Amniotic stem cell (primary cell): Measurements from ENCODE around the gene NACC1.

ENCODE experiments used
- DNase-seq: peaks from one replicate; lab custom pipeline; 2025; lab: John Stamatoyannopoulos, UW

The NACC1 gene

DNA sequence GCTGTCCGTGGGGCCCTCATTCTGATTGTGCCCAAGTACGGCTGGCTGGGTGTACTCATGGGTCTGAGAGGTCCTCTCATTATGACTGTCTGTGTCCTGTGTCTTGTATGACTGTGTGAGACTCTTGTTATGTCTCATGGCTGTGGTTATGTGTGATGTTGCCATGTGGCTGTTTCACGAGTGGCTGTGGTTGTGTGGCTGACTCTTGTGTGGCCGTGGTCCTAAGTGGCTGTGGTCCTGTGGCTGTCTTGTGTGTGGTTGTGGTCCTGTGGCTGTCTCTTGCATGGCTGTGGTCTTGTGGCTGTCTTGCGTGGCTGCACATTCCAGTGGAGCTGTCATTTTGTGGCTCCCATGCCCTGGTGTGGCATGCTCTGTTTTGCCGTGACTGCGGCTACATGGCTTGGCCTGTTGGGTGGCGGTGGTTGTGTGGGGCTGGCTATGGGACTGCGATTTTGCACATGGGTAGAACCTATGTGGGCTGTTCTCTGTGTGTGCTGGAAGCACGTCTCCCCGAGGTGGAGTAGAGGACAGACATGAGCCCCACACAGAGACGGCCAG is 18.0 kb upstream of the NACC1 start:
- no peak for DNase-seq

- no peak for DNase-seq
Measured at GRCh38 chr19:13100841-13101589, 17.0 kb upstream of the NACC1 start.

GRCh38 chr19:13101590-13102415 is 16.3 kb upstream of the NACC1 start:
- no peak for DNase-seq

GRCh38 chr19:13102416-13102665 is 15.7 kb upstream of the NACC1 start:
- no peak for DNase-seq

GRCh38 chr19:13102666-13103580 is 15.1 kb upstream of the NACC1 start, which contains the start of gene LYL1:
LYL1 (minus strand) TSS chr19:13102858; CDS start chr19:13101171, 1,687 bp downstream.
- no peak for DNase-seq

DNA sequence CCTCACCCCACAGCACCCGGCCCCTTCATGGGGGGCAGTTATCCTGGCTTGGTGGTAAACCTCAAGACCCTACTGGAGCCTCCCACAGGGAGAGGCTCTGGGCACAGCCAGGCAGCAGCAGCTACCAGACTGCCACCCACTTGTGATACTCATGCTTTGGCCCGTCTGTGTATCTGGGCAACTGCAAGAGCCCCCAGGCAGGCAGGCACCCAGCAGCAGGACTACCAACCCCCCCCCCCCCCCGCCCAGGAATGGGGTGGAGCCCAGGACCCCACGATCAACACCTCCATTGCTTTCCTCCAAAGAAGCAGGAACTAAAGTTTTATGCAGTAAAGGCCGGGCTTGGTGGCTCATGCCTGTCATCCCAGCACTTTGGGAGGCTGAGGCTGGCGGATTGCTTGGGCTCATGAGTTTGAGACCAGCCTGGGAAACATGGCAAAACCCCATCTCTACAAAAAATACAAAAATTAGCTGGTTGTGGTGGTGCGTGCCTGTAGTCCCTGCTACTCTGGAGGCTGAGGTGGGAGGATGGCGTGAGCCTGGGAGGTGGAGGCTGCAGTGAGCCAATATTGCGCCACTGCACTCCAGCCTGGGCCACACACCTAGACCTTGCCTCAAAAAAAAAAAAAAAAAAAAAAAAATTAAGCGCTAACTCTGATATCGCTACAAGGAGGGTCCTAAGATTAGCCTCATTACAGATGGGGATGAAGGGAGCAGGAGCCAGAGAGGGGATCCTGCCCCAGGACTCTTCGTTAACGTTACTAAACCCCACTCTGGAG is 14.3 kb upstream of the NACC1 start:
- DNase-seq, result no peak

- DNase-seq, result no peak
Measured at GRCh38 chr19:13104360-13104847, 13.7 kb upstream of the NACC1 start.

GRCh38 chr19:13104848-13105711 is 13.0 kb upstream of the NACC1 start:
- DNase-seq, result no peak

- no peak for DNase-seq
Measured at GRCh38 chr19:13109361-13110098, 8.5 kb upstream of the NACC1 start.

DNA sequence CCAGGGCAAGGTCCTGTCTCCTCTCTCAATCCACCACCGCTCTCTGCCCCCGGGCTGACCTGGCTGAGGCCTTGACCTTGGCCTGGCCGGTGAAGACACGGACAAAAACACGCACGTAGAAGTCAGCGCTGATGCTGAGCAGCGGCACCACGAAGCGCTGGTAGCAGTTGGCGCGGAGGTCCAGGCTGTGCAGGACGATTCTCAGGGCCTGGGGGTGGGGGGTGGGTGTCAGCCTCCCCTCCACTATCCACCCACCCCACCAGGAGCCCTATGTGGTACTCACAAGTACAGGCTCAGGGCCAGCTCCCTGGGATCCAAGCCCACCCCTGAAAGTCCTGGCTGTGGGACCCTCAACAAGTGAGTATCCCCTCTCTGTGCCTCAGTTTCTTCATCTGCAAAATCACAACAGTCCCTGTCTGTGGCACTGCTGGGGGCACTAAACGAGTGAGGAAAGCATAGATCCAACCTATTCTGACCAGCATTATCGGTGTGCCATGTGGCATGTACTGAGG is 7.9 kb upstream of the NACC1 start:
- DNase-seq, result no peak

- no peak for DNase-seq
Measured at GRCh38 chr19:13112555-13112954, 5.5 kb upstream of the NACC1 start.

DNA sequence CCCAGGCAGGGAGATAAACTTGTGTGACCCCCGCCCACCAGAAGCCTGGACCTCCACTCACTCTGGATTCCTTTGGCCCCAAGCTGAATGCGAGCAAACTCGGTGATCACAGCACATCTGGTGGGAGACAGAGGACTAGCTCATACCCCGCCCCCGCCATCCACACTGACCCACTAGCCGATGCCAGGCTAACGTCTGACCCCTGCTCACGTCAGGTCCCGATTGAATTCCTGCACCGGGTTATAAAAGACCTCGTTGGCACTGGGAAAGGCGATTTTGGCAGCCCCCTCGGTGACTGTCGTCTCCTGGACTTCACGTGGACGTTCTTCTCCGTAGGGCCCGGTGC is 2.2 kb upstream of the NACC1 start:
- no peak for DNase-seq

DNA sequence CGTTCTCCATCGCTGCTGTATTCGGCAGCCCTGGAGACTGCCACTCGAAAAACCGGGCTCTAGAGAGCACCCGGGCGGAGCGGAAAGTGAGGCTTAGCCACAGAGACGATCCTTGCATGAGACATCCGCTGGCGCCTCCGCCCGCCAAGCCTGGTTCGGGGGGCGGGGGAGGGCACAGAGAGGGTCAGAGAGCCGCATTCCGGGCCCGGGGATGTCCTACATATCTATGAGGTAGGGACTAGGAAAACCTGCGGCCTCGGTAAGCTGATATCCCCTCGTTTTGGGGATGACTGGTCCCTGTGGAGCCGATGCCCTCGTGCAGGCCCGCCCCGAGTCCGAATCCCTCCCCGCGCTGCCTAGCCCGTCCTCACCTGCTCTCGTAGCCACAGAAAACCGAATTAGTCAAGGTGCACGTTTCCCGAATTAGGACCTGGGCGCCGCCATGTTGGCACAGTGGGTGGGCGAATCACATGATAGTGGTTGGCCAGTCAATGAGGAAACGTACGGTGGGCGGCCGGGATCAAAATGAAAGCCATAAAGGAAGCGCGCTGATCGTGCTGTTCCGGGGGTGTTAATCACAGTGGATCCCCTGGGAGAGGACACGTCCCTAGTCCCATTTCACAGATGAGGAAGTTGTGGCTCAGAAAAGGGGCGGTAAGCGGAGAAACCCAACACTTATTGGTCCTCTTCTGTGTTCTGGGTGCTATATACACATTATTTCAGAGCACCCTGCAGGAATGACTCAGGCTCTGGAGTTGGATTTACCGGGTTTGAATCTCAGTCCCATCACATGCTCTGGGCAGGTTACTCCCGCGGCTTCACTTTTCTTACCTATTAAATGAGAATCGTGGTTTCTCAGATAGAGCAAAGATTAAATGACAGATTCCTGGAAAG is 1.5 kb upstream of the NACC1 start, which contains the start of gene TRMT1:
Gene TRMT1 (minus strand): TSS at position 459 of the 894 bp plus-strand sequence. CDS start 341 bp downstream, at position 118.
- DNase-seq, result peak; percentile 93

DNA sequence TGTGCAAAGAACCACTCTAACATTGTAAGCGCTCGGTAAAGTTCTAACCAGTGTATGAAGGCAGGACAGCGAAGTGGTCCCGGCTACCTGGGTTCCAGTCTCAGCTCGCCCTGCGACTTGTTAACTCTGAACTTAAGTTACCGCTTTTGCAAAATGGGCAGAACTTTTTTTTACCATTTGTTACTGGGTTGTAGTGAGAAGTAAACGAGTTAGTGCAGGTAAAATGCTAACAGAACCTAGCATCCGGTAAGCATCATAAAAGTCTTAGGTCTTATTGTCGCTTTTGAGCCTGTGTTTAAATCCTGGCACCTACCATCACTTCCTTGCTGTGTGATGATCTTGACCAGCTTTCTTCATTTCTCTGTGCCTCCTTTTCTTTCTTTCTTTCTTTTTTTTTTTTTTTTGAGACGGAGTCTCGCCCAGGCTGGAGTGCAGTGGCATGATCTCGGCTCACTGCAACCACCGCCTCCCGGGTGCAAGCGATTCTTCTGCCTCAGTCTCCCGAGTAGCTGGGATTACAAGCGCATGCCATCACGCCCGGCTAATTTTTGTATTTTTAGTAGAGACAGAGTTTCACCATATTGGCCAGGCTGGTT is 790 bp upstream of the NACC1 start:
- no peak for DNase-seq

DNA sequence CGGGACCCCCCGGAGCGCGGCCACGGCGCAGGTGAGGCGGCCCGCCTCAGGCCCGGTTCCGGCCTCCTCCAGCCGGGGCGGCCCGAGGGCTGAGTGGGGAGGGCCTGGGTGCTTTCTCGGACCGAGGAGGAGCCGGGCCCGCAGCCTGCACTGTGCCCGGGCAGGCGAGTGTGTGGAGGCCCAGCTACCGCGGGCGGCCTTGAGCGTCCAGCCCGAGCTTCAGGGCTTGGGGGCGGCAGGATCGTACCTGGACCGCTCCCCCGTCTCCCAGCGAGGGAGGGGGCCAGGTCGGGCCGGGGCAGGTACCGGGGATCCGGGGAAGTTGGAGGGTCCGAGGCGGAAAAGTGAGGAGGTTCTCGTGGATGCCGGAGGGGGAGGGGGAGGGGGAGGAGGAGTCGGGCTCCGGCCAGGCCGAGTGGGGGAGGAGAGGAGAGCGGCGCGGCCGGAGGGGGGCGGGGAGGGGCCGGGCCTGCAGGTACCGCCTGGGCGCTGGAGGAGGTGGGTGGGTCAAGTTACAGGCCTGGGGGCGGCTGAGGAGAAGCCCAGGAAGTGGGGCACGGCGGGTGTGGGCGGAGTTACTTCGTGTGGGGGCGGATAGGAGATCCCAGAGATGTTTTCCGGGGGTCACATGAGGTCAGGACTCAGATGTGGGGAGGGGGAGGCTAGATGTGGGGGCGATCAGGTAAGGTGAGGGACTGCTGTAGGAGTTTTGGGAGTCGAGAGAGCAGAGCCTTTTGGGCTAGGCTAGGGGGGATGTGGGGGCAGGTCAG is 545 bp downstream of the NACC1 start:
- no peak for DNase-seq

GRCh38 chr19:13119627-13120026 is 1.6 kb downstream of the NACC1 start:
- no peak for DNase-seq

GRCh38 chr19:13120031-13120430 is 2.0 kb downstream of the NACC1 start:
- no peak for DNase-seq
